DND-41 (cell line): ENCODE data around the gene RELT.

ENCODE experiments used
- ATAC-seq: fragments of 200-7000 bp; cut with Tn5 transposase; 3 replicates; pipeline ENCODE4 v1.9.1; 2021; ENCODE audit warnings: low read depth; ENCODE audit not compliant: insufficient read depth
- DNase-seq: peaks from one replicate; pipeline ENCODE4 v3.0.0-alpha.2; 2020
- H2AFZ ChIP-seq: 2 replicates; pipeline ENCODE4 v1.6.0; 2012; ENCODE audit warnings: low read depth, low read length
- H3K27ac ChIP-seq: 2 replicates; pipeline ENCODE4 v1.5.1; 2012; ENCODE audit warnings: low read length, inconsistent platforms
- H3K27me3 ChIP-seq: fragments of 200-600 bp; sonication (generic); 2 replicates; pipeline ENCODE4 v1.6.0; 2012; ENCODE audit warnings: low read length, mild to moderate bottlenecking, inconsistent platforms; ENCODE audit not compliant: insufficient read depth, poor library complexity
- H3K36me3 ChIP-seq: 2 replicates; pipeline ENCODE4 v1.5.1; 2012; ENCODE audit warnings: low read length, inconsistent platforms; ENCODE audit not compliant: insufficient read depth
- H3K4me1 ChIP-seq: 2 replicates; pipeline ENCODE4 v1.5.1; 2012; ENCODE audit warnings: mild to moderate bottlenecking, low read length; ENCODE audit not compliant: insufficient read depth
- H3K4me2 ChIP-seq: 2 replicates; pipeline ENCODE4 v1.6.0; 2012; ENCODE audit warnings: mild to moderate bottlenecking, moderate library complexity, low read length, inconsistent platforms; ENCODE audit not compliant: insufficient read depth
- H3K4me3 ChIP-seq, 2 experiments: fragments of 200-600 bp in 1 of 2; shearing (Covaris generic) in 1 of 2; 2 replicates each; pipeline ENCODE4 v1.5.1; 2012 to 2016; ENCODE audit warnings: inconsistent platforms in 2 of 2, low read length in 2 of 2, mild to moderate bottlenecking in 2 of 2, low read depth in 1 of 2, moderate library complexity in 1 of 2
- H3K79me2 ChIP-seq: 2 replicates; pipeline ENCODE4 v1.6.0; 2012; ENCODE audit warnings: low read length, inconsistent platforms; ENCODE audit not compliant: insufficient read depth
- H3K9ac ChIP-seq: 2 replicates; pipeline ENCODE4 v1.6.0; 2012; ENCODE audit warnings: low read depth, mild to moderate bottlenecking, inconsistent platforms, low read length, moderate library complexity
- H3K9me3 ChIP-seq: 2 replicates; pipeline ENCODE4 v1.5.1; 2012; ENCODE audit warnings: low read length, moderate library complexity, mild to moderate bottlenecking, inconsistent platforms; ENCODE audit not compliant: insufficient read depth, severe bottlenecking
- H4K20me1 ChIP-seq: 2 replicates; pipeline ENCODE4 v1.6.0; 2012; ENCODE audit warnings: low read length; ENCODE audit not compliant: insufficient read depth
- EZH2 ChIP-seq: IDR thresholded peaks from 3 replicates; pipeline ENCODE4 v1.6.1; 2012; ENCODE audit warnings: borderline replicate concordance, low read depth, mild to moderate bottlenecking, moderate library complexity, low read length, inconsistent platforms; ENCODE audit not compliant: severe bottlenecking
- TF ChIP-seq, protein P1 (sequence below): IDR thresholded peaks from 2 replicates; pipeline ENCODE4 v1.5.1; 2012; ENCODE audit warnings: borderline replicate concordance, low read length, moderate library complexity, mild to moderate bottlenecking; ENCODE audit not compliant: poor library complexity, severe bottlenecking; ENCODE audit errors: extremely low read depth

RELT gene

DNA sequence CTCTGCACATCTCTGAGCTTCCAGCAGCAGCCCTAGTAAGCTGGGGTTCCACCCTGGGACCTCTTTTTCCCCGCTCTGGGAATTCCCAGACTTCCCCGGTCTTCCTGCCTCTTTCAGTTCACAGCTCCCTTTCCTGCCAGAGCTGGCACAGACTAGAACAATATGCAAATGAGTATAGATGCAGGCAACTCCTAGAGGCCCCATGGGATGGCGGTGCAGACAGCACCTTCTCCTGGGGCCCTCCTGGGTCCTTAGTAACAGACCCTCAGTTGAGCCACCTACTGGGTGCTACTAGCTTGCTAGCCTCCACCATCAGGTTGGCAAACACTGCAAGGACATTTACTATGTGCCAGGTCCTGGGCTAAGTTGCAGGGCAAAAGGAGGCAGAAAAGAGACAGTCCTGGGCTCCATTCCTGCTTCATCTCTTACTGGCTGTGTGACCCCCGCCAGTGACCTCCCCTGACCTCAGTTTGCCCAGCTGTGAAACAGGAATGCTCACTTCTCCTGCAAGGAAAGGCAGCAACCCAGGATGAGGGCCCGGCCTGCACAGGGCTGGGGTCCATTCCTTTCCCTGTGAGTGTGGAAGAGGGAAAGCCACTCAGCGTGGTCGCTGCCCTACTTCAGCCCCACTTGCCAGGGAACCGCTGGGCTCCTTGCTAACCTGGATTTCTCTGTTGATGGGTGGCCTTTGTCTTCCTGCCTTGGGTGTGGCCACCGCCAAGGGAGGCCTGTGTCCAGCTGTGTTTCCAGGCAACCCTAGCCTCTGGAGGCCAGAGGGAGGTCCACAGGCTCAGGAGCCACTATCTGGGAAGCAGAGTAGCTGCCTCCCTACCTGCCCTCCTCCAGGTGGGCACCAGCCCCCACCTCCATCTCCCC, 7.3 kb downstream of the RELT start:
- H3K27ac ChIP-seq: peak overlapping the region; percentile 43; the same call in 1 of the 2 replicates
- no peak for TF ChIP-seq EZH2
- TF ChIP-seq, protein P1, sequence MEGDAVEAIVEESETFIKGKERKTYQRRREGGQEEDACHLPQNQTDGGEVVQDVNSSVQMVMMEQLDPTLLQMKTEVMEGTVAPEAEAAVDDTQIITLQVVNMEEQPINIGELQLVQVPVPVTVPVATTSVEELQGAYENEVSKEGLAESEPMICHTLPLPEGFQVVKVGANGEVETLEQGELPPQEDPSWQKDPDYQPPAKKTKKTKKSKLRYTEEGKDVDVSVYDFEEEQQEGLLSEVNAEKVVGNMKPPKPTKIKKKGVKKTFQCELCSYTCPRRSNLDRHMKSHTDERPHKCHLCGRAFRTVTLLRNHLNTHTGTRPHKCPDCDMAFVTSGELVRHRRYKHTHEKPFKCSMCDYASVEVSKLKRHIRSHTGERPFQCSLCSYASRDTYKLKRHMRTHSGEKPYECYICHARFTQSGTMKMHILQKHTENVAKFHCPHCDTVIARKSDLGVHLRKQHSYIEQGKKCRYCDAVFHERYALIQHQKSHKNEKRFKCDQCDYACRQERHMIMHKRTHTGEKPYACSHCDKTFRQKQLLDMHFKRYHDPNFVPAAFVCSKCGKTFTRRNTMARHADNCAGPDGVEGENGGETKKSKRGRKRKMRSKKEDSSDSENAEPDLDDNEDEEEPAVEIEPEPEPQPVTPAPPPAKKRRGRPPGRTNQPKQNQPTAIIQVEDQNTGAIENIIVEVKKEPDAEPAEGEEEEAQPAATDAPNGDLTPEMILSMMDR: no peak
- no peak overlapping the region for H2AFZ ChIP-seq
- H3K9ac ChIP-seq: peak overlapping the region; percentile 16; the same call in 1 of the 2 replicates
- H3K9me3 ChIP-seq: no peaks in the 10 kb centered on the region
- no peak for ATAC-seq
- no peaks in the 10 kb centered on the region for H3K27me3 ChIP-seq
- H3K4me1 ChIP-seq: peaks cover 54% of the 10 kb centered on the region
- peaks cover 26% of the 10 kb centered on the region for H3K36me3 ChIP-seq
- peaks cover 98% of the 10 kb centered on the region for H4K20me1 ChIP-seq
- no peak overlapping the region for H3K4me2 ChIP-seq
- no peak for DNase-seq
- peaks cover 99% of the 10 kb centered on the region for H3K79me2 ChIP-seq
- H3K4me3 ChIP-seq: no peak overlapping the region

DNA sequence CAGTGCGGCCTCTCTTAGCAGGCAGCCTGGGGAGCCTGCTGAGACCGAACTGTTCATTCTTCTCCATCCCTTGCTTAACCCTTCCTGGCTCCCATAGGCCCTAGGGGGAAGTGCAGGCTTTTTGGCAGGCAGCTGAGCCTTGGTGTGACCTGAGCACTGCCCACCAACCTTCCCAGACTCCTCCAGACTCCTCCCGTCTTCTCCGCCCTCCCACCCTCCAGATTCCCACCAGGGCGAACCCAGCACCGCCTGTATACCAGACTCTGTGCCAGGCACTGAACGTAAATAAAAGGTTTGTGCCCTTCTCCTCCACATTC, 7.9 kb downstream of the RELT start:
- Histone ChIP-seq H3K4me3 (no peak overlapping the region), H3K27ac (0 out of 2 replicates have a peak overlapping the region, but pooled peaks have one; percentile 26), H3K4me1 (peaks cover 48% of the 10 kb centered on the region), H3K9me3 (no peaks in the 10 kb centered on the region), H3K4me2 (no peak overlapping the region), H3K79me2 (peaks cover 99% of the 10 kb centered on the region), H3K36me3 (peaks cover 26% of the 10 kb centered on the region), H4K20me1 (peaks cover 98% of the 10 kb centered on the region), H2AFZ (no peak overlapping the region), H3K27me3 (no peaks in the 10 kb centered on the region), H3K9ac (no peak overlapping the region)
- DNase-seq: no peak
- ATAC-seq: no peak
- TF ChIP-seq EZH2: no peak
- TF ChIP-seq, protein P1: no peak

DNA sequence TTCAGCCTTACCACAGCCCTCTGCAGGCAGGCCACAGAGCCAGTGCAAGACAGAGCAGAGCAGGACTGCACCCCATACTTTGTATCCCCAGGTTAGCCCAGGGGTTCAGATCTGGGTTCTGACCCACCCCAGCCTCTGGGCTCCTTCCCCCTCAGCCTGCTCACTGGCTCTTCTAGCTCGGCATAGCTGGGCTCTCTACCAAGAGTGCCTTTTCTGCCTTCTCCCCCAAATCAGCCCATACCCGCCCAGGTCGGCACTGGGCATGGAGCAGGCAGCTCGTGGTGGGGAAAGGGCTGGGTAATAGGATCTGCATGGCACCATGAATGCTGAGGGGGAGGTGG, 8.3 kb downstream of the RELT start:
- no peaks in the 10 kb centered on the region for H3K9me3 ChIP-seq
- no peak overlapping the region for H3K9ac ChIP-seq
- ATAC-seq: no peak
- peaks cover 99% of the 10 kb centered on the region for H3K79me2 ChIP-seq
- H3K27me3 ChIP-seq: no peaks in the 10 kb centered on the region
- H3K27ac ChIP-seq: peak overlapping the region; percentile 53; the same call in 1 of the 2 replicates
- no peak overlapping the region for H3K4me2 ChIP-seq
- no peak overlapping the region for H3K4me3 ChIP-seq
- H3K36me3 ChIP-seq: peaks cover 27% of the 10 kb centered on the region
- peaks cover 98% of the 10 kb centered on the region for H4K20me1 ChIP-seq
- peaks cover 43% of the 10 kb centered on the region for H3K4me1 ChIP-seq
- DNase-seq: no peak
- no peak overlapping the region for H2AFZ ChIP-seq
- TF ChIP-seq EZH2: no peak
- TF ChIP-seq, protein P1: no peak
